ENCODE measurements around the gene IFIT3. TPM values are rescaled to one million over a fixed set of nuclear protein-coding genes. Genes with fewer than 3 reads are reported as not detected.

Gene IFIT3
- total and polyA plus RNA-seq, 9 of the 15 experiments (the other 6 are each of a cell fraction or from before 2014, with no cell fraction given): 0.23 to 2.2 (median 0.77) TPM

DNA sequence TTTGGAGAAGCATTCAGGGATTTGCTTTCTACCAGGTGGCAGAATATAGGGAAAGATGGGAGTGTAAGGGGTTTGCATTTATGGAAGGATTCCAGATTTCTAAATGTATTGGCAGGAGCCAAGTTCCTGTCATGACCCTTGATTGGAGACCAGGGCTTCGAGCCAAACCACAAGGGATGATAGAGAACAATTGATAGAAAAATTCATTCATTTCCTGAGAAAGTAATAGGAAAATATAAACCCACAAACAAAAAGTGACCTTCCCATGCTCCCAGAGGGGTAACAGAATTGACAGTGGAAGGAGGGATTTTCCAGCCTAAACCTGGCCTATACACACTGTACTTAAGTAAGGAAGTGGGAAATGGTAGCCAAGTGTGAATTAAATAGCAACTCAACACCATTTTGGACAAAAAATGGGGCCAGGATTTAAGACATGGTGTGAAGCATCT lies 48.4 kb upstream of the IFIT3 start:
- no peaks in the 10 kb centered on the region for H3K36me3 ChIP-seq (ENCODE audit: control insufficient read depth, insufficient read depth, low read length)
- TF ChIP-seq ZBTB26 (CRISPR knock-in tag; IDR thresholded peaks at IDR 0.05) (no peak), ARHGAP35 (IDR thresholded peaks at IDR 0.05; ENCODE audit: partially characterized antibody) (no peak), SLC30A9 (CRISPR knock-in tag; IDR thresholded peaks at IDR 0.05) (no peak), SPI1 (IDR thresholded peaks at IDR 0.05; ENCODE audit: borderline replicate concordance, low read depth, low read length) (no peak), NFRKB (IDR thresholded peaks at IDR 0.05; ENCODE audit: low read depth) (no peak)
- TF ChIP-seq, protein P1, sequence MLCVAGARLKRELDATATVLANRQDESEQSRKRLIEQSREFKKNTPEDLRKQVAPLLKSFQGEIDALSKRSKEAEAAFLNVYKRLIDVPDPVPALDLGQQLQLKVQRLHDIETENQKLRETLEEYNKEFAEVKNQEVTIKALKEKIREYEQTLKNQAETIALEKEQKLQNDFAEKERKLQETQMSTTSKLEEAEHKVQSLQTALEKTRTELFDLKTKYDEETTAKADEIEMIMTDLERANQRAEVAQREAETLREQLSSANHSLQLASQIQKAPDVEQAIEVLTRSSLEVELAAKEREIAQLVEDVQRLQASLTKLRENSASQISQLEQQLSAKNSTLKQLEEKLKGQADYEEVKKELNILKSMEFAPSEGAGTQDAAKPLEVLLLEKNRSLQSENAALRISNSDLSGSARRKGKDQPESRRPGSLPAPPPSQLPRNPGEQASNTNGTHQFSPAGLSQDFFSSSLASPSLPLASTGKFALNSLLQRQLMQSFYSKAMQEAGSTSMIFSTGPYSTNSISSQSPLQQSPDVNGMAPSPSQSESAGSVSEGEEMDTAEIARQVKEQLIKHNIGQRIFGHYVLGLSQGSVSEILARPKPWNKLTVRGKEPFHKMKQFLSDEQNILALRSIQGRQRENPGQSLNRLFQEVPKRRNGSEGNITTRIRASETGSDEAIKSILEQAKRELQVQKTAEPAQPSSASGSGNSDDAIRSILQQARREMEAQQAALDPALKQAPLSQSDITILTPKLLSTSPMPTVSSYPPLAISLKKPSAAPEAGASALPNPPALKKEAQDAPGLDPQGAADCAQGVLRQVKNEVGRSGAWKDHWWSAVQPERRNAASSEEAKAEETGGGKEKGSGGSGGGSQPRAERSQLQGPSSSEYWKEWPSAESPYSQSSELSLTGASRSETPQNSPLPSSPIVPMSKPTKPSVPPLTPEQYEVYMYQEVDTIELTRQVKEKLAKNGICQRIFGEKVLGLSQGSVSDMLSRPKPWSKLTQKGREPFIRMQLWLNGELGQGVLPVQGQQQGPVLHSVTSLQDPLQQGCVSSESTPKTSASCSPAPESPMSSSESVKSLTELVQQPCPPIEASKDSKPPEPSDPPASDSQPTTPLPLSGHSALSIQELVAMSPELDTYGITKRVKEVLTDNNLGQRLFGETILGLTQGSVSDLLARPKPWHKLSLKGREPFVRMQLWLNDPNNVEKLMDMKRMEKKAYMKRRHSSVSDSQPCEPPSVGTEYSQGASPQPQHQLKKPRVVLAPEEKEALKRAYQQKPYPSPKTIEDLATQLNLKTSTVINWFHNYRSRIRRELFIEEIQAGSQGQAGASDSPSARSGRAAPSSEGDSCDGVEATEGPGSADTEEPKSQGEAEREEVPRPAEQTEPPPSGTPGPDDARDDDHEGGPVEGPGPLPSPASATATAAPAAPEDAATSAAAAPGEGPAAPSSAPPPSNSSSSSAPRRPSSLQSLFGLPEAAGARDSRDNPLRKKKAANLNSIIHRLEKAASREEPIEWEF (CRISPR knock-in tag; IDR thresholded peaks at IDR 0.05): no peak
- ATAC-seq (no peak), FAIRE-seq (no peak), DNase-seq (ENCODE audit: extremely low read depth in 1 of 4, low spot score in 3 of 4) (no peak)
- H3K4me2 ChIP-seq (ENCODE audit: insufficient read depth, low read length): no peak overlapping the region
- ChIA-PET POLR2A (no interaction called here), CTCF (ENCODE audit: low intra/inter-chr PET ratio) (no interaction called here)
- no peak overlapping the region for H3K9ac ChIP-seq (ENCODE audit: insufficient read depth in 1 of 2, low read depth in 2 of 2, low read length in 2 of 2)
- H3K79me2 ChIP-seq (ENCODE audit: control insufficient read depth, insufficient read depth, low read length): no peaks in the 10 kb centered on the region
- intact Hi-C loops (cut with micrococcal nuclease): no loop called here
- in situ Hi-C loops (cut with MboI): no loop called here
- no TSS peak for BruUV-seq (replicated peaks)
- H2AFZ ChIP-seq (ENCODE audit: low read depth, low read length): no peak overlapping the region
- WGBS (ENCODE audit: insufficient coverage, low coverage, missing lambda C conversion rate): 0% methylated on average over 1 of the region's 1 CpG
- peaks cover 0 to 4% of the 10 kb centered on the region in 2 experiments; a peak in 1 of 5 replicates for H3K27me3 ChIP-seq (ENCODE audit: control insufficient read depth in 2 of 2, insufficient read depth in 2 of 2, low read length in 2 of 2)
- H3K9me1 ChIP-seq (ENCODE audit: control insufficient read depth, insufficient read depth, low read length): no peaks in the 10 kb centered on the region
- H3K4me1 ChIP-seq (replicated peaks in 1 of 2; ENCODE audit: control insufficient read depth in 2 of 2, insufficient read depth in 2 of 2, low read length in 2 of 2): no peaks in the 10 kb centered on the region
- H4K20me1 ChIP-seq (replicated peaks; ENCODE audit: control insufficient read depth, insufficient read depth, low read length): no peaks in the 10 kb centered on the region
- H3K4me3 ChIP-seq: no peak overlapping the region
- no peaks in the 10 kb centered on the region for H3K9me3 ChIP-seq (replicated peaks; ENCODE audit: control insufficient read depth, insufficient read depth, low read depth, low read length)
- H3K27ac ChIP-seq (ENCODE audit: extremely low read depth, low read depth, low read length): no peak overlapping the region

All from K562 (cell line).